Measurements from ENCODE around the gene USP11.

- TF ChIP-seq CTCF (IDR thresholded peaks at IDR 0.05) (peak; percentile 19), EZH2phosphoT487 (IDR thresholded peaks at IDR 0.05) (no peak)
Observed at GRCh38 chrX:47204970-47205369, 27.8 kb upstream of the USP11 start.

Data from neural progenitor cell (in vitro differentiated cells).